Esophagus muscularis mucosa (tissue), 4 donors: ENCODE data around the gene AK6.

Experiments
- CTCF ChIP-seq, 3 experiments: fragments of 200-600 bp in 2 of 3; fragments of 450-650 bp in 1 of 3; sonication (generic) in 2 of 3; IDR thresholded peaks; one replicate each; pipeline ENCODE4 v1.5.1; 2017 to 2019; ENCODE audit warnings: antibody characterized with exemption in 3 of 3, mild to moderate bottlenecking in 2 of 3, moderate library complexity in 1 of 3
- EP300 ChIP-seq: sonication (generic); formaldehyde crosslinking; IDR thresholded peaks from one replicate; pipeline ENCODE4 v1.6.1; 2017; ENCODE audit warnings: antibody characterized with exemption
- POLR2A ChIP-seq: fragments of 450-650 bp; IDR thresholded peaks from one replicate; pipeline ENCODE4 v1.6.1; 2017; ENCODE audit warnings: antibody characterized with exemption, moderate library complexity, mild to moderate bottlenecking, low read depth
- POLR2AphosphoS5 ChIP-seq, 2 donors: sonication (generic); formaldehyde crosslinking; IDR thresholded peaks; one replicate each; pipeline ENCODE4 v1.6.1; 2017; ENCODE audit warnings: antibody characterized with exemption in 2 of 2

- TF ChIP-seq CTCF (IDR thresholded peaks at IDR 0.05): no peak
- no peak for TF ChIP-seq POLR2AphosphoS5 (IDR thresholded peaks at IDR 0.05)
- TF ChIP-seq POLR2A: no peak
- no peak for TF ChIP-seq EP300
Measured at GRCh38 chr5:69359699-69360098, 9.6 kb downstream of the AK6 start.
